GM12878 (cell line): ENCODE data around the gene CCL2. TPM values are rescaled to one million over a fixed set of nuclear protein-coding genes. Genes with fewer than 3 reads are reported as not detected.
A peak's percentile ranks its signal among the peaks of the same experiment; 100 is the strongest.

ENCODE experiments used
- ATAC-seq: fragments of 200-7000 bp; cut with Tn5 transposase; 3 replicates; pipeline ENCODE4 v1.9.1; 2020; ENCODE audit warnings: mild to moderate bottlenecking, moderate library complexity
- BruUV-seq: library from RNA; stranded (reverse); fragments of 400-500 nt; replicated peaks from 2 replicates; lab custom pipeline; 2021; lab: Mats Ljungman, UMichigan
- CTCF ChIA-PET: fragments of 300-600 bp; sonication (Branson Sonifier 250); formaldehyde crosslinking; extraction: SDS; loops from one replicate; lab custom pipeline; 2021; ENCODE audit warnings: inconsistent platforms; lab: Yijun Ruan, JAX
- POLR2A ChIA-PET: fragments of 350-600 bp; formaldehyde crosslinking; extraction: SDS; loops from one replicate; lab custom pipeline; 2021; ENCODE audit warnings: inconsistent platforms; lab: Charles Lee
- RAD21 ChIA-PET: fragments of 300-600 bp; sonication (Branson Sonifier 250); formaldehyde crosslinking; loops from one replicate; lab custom pipeline; 2023; ENCODE audit warnings: antibody characterized with exemption; ENCODE audit not compliant: unreplicated experiment; lab: Charles Lee
- SMC1A ChIA-PET: fragments of 300-600 bp; sonication (Branson Sonifier 250); formaldehyde crosslinking; loops from one replicate; lab custom pipeline; 2023; ENCODE audit not compliant: unreplicated experiment, uncharacterized antibody; lab: Charles Lee
- DNase-seq: peaks from one replicate; pipeline ENCODE4 v3.0.0-alpha.2; 2011; ENCODE audit warnings: low read depth, low spot score
- FAIRE-seq: peaks from 3 replicates; lab custom pipeline; 2011; peaks lifted over from hg19 to GRCh38; lab: Jason Lieb, UNC
- H2AFZ ChIP-seq: 2 replicates; pipeline ENCODE4 v1.6.0; 2011; ENCODE audit warnings: low read depth, low read length, control low read depth; ENCODE audit not compliant: control insufficient read depth
- H3K27ac ChIP-seq: 2 replicates; pipeline ENCODE4 v1.5.1; 2011; ENCODE audit warnings: control low read depth; ENCODE audit not compliant: control insufficient read depth, insufficient read depth
- H3K27me3 ChIP-seq, 2 experiments: replicated peaks in 1 of 2; 2 replicates each; pipeline versions ENCODE4 v1.6.0 to v1.6.1; 2011; ENCODE audit warnings: low read length in 1 of 2; ENCODE audit not compliant: control insufficient read depth in 2 of 2, insufficient read depth in 2 of 2
- H3K36me3 ChIP-seq, 2 experiments: 2 replicates each; pipeline ENCODE4 v1.5.1; 2011; ENCODE audit warnings: low read length in 1 of 2; ENCODE audit not compliant: control insufficient read depth in 2 of 2, insufficient read depth in 2 of 2
- H3K4me1 ChIP-seq: 2 replicates; pipeline ENCODE4 v1.6.1; 2011; ENCODE audit warnings: mild to moderate bottlenecking, low read length, moderate library complexity, mixed read lengths; ENCODE audit not compliant: control insufficient read depth, insufficient read depth
- H3K4me2 ChIP-seq: 2 replicates; pipeline ENCODE4 v1.6.0; 2011; ENCODE audit warnings: control low read depth; ENCODE audit not compliant: control insufficient read depth, insufficient read depth
- H3K4me3 ChIP-seq: fragments of 200-600 bp; sonication (generic); 2 replicates; pipeline ENCODE4 v1.5.1; 2016
- H3K79me2 ChIP-seq: 2 replicates; pipeline ENCODE4 v1.6.0; 2011; ENCODE audit warnings: low read length; ENCODE audit not compliant: control insufficient read depth, insufficient read depth
- H3K9ac ChIP-seq: 2 replicates; pipeline ENCODE4 v1.8.0; 2011; ENCODE audit warnings: low read length, control low read depth, mixed read lengths; ENCODE audit not compliant: control insufficient read depth, insufficient read depth
- H3K9me3 ChIP-seq: replicated peaks from 3 replicates; pipeline ENCODE4 v1.5.1; 2011; ENCODE audit warnings: mild to moderate bottlenecking, low read length; ENCODE audit not compliant: control insufficient read depth, insufficient read depth
- H4K20me1 ChIP-seq: 2 replicates; pipeline ENCODE4 v1.6.0; 2011; ENCODE audit not compliant: control insufficient read depth, insufficient read depth
- CBX3 ChIP-seq: fragments of 200-600 bp; sonication (generic); IDR thresholded peaks from 2 replicates; pipeline ENCODE4 v1.6.1; 2016; ENCODE audit warnings: low read depth, borderline replicate concordance
- CHD2 ChIP-seq: IDR thresholded peaks from 2 replicates; pipeline ENCODE4 v1.6.1; 2011; ENCODE audit warnings: low read depth, low read length, improper control_type of control experiment, borderline replicate concordance
- DPF2 ChIP-seq: fragments of 450-650 bp; IDR thresholded peaks from 2 replicates; pipeline ENCODE4 v1.6.1; 2017; ENCODE audit warnings: mild to moderate bottlenecking
- KDM1A ChIP-seq: fragments of 200-600 bp; sonication (generic); IDR thresholded peaks from 2 replicates; pipeline ENCODE4 v1.6.1; 2016; ENCODE audit warnings: borderline replicate concordance
- NFYB ChIP-seq: IDR thresholded peaks from 2 replicates; pipeline ENCODE4 v1.6.1; 2011; ENCODE audit warnings: low read depth, mild to moderate bottlenecking, low read length, improper control_type of control experiment, moderate library complexity; ENCODE audit not compliant: insufficient read depth
- PAX5 ChIP-seq: IDR thresholded peaks from 2 replicates; pipeline ENCODE4 v1.6.1; 2011; ENCODE audit warnings: low read depth, low read length, borderline replicate concordance
- SMARCA5 ChIP-seq: fragments of 450-650 bp; IDR thresholded peaks from 2 replicates; pipeline ENCODE4 v1.6.1; 2017; ENCODE audit warnings: mild to moderate bottlenecking
- SPI1 ChIP-seq: IDR thresholded peaks from 2 replicates; pipeline ENCODE4 v1.6.1; 2011; ENCODE audit warnings: low read depth, mild to moderate bottlenecking, low read length, moderate library complexity, borderline replicate concordance; ENCODE audit not compliant: insufficient read depth
- STAT1 ChIP-seq: fragments of 450-650 bp; conservative IDR thresholded peaks from 2 replicates; pipeline ENCODE4 v1.6.1; 2014; ENCODE audit warnings: antibody characterized with exemption, mild to moderate bottlenecking
- ZBED1 ChIP-seq: IDR thresholded peaks from 2 replicates; pipeline ENCODE4 v1.6.1; 2016; ENCODE audit warnings: borderline replicate concordance
- WGBS: methylation state at CpG from one replicate; pipeline ENCODE4 v1.1.6; 2016; ENCODE audit warnings: low lambda C conversion rate; ENCODE audit not compliant: insufficient replicate concordance, insufficient coverage; ENCODE audit errors: missing lambda C conversion rate; 5-methylcytosine and 5-hydroxymethylcytosine counted together
- in situ Hi-C: fragments of 300-500 bp; cut with MboI; formaldehyde crosslinking; loops from 9 replicates; pipeline ENCODE4 v1.14.3; 2018; ENCODE audit warnings: mixed read lengths
- intact Hi-C: fragments of 100-400 bp; cut with micrococcal nuclease; formaldehyde crosslinking; loops from one replicate; pipeline ENCODE4 v1.14.2; 2022; ENCODE audit not compliant: unreplicated experiment
- polyA plus RNA-seq, 11 experiments: library from polyadenylated mRNA; depleted of rRNA in 4 of 11; unstranded in 6 of 11; stranded (reverse) in 5 of 11; fragments of >200 nt; fragmentation: Nextera tagmentation in 4 of 11; fragmentation: Illumina TruSeq in 1 of 11; extraction: Ambion mirVana in 4 of 11; extraction: Trizol in 1 of 11; gene quantifications; 1 replicate in 1 of 11; 2 replicates in 10 of 11; pipeline versions ENCODE4 v1.2.1 to v1.2.3, GENCODE V29; 2011 to 2016; ENCODE audit warnings: inconsistent platforms in 2 of 11, missing spikeins in 2 of 11, low read depth in 1 of 11
- total RNA-seq, 4 experiments: library from RNA; depleted of rRNA in 3 of 4; stranded (reverse); fragments of >200 nt in 3 of 4; fragmentation: Illumina TruSeq in 1 of 4; extraction: Trizol in 1 of 4; gene quantifications; 2 replicates each; pipeline versions ENCODE4 v1.2.1 to v1.2.3, GENCODE V29; 2013 to 2021
- TF ChIP-seq, protein P1 (sequence below): fragments of 450-650 bp; IDR thresholded peaks from 2 replicates; pipeline ENCODE4 v1.6.1; 2016; ENCODE audit warnings: mild to moderate bottlenecking
- TF ChIP-seq, protein P2 (sequence below): IDR thresholded peaks from 2 replicates; pipeline ENCODE4 v1.6.1; 2012; ENCODE audit warnings: low read length, inconsistent platforms

CCL2 gene
- total and polyA plus RNA-seq, 10 of the 15 experiments (the other 5 are each of a cell fraction or from before 2014, with no cell fraction given), result 0.16 to 0.18 TPM; not detected in 8

DNA sequence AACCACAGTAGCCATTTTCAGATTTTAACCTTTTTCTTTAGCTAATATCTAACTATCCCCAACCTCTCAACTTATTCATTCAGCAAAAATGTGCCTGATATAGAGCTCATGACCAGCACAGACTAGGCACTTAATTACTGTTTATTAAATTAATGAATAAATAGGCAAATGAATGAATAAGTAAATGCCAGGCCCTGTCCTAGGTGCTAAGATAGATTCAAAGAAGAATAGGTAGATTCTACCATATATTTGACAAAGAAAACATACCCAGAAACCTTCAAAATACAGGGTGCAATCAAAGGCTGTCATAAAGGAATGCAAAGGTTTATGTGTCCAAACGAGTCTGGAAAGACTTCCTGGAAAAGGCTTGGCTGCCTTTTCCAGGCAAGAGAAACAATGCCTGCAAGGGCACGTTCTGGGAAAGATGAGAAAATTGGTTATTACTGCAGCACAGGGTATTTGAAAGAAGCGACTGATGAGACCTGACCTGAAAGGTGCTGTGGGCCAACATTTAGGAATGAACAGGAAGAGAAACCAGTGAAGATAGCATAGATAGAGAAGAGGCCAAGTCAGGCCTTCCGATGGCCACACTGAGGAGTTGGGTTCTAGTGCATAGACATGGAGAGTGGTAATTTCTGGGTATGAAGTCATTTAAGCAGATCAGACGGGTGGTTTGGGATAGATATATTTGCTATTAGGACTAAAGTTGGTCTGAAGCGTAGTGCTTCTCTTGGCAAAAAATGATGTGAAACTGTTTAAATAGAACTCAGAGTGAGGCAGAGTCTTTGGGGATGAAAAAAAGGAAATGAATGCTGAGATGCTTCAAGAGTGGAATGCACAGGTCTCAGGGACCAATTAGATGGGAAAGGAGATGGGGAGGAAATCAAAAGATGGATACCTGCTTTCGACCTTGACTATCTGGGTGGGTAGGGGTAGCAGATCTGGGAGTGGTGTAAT lies 11.4 kb upstream of the CCL2 start:
- no peak overlapping the region; the same call in 1 of the 2 replicates for H3K4me2 ChIP-seq
- no peak for ATAC-seq
- peaks cover 23% of the 10 kb centered on the region for H3K4me1 ChIP-seq
- H3K27ac ChIP-seq, result no peak overlapping the region
- no TSS peak for BruUV-seq
- no peak overlapping the region for H2AFZ ChIP-seq
- H3K4me3 ChIP-seq, result no peak overlapping the region
- WGBS, result 20% methylated on average over 7 of the region's 7 CpGs
- H3K79me2 ChIP-seq, result no peaks in the 10 kb centered on the region
- no peaks in the 10 kb centered on the region; the same call in 2 of the 3 replicates for H3K9me3 ChIP-seq
- RAD21 ChIA-PET, result no interaction called here
- intact Hi-C loops (loop anchor here (5.0 kb wide), 1 partner anchor 41 kb away; no protein-coding TSS in a partner anchor), in situ Hi-C loops (no loop called here)
- H3K9ac ChIP-seq, result no peak overlapping the region
- TF ChIP-seq STAT1 (no peak), SPI1 (0 out of 2 replicates have a peak, but pooled peaks have one; percentile 5)
- POLR2A ChIA-PET, result no interaction called here
- no peaks in the 10 kb centered on the region; a peak in 1 of 4 replicates for H3K27me3 ChIP-seq
- peak; percentile 49 for FAIRE-seq
- DNase-seq, result no peak
- CTCF ChIA-PET, result no interaction called here
- H3K36me3 ChIP-seq, result no peaks in the 10 kb centered on the region
- SMC1A ChIA-PET, result no interaction called here
- no peaks in the 10 kb centered on the region for H4K20me1 ChIP-seq

DNA sequence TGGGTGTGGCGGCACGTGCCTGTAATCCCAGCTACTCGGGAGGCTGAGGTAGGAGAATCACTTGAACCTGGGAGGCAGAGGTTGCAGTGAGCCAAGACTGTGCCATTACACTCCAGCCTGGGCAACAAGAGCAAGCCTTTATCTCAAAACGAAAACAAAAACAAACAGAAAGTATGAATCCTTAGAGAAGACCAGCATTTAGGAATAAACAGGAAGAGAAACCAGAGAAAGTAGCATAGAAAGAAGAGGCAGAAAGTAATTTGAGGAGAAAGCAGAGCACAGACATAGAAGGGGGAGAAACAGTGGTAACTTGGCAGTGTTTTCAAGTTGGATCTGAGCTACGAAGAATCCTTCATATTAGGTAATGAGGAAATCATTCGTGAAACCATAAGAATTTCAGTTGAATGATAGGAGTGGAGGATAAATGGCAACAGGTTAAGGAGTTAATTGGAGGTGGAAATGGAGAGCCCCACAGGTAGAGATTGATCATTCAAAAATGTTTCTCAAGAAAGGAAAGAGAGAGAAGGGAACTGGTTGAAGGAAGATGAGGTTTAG lies 9.7 kb upstream of the CCL2 start:
- H3K4me1 ChIP-seq, result peaks cover 23% of the 10 kb centered on the region
- no peak overlapping the region for H3K27ac ChIP-seq
- H3K9me3 ChIP-seq, result no peaks in the 10 kb centered on the region; the same call in 2 of the 3 replicates
- intact Hi-C loops (no loop called here), in situ Hi-C loops (no loop called here)
- H3K36me3 ChIP-seq, result no peaks in the 10 kb centered on the region
- WGBS, result 54% methylated on average over 6 of the region's 6 CpGs
- H2AFZ ChIP-seq, result no peak overlapping the region
- DNase-seq (no peak), ATAC-seq (no peak), FAIRE-seq (no peak)
- no peak overlapping the region for H3K9ac ChIP-seq
- RAD21 ChIA-PET, result no interaction called here
- H4K20me1 ChIP-seq, result no peaks in the 10 kb centered on the region
- BruUV-seq, result no TSS peak
- H3K27me3 ChIP-seq, result no peaks in the 10 kb centered on the region; a peak in 1 of 4 replicates
- H3K4me3 ChIP-seq, result no peak overlapping the region
- H3K4me2 ChIP-seq, result no peak overlapping the region
- POLR2A ChIA-PET, result no interaction called here
- H3K79me2 ChIP-seq, result no peaks in the 10 kb centered on the region
- CTCF ChIA-PET, result no interaction called here
- SMC1A ChIA-PET, result no interaction called here
- no peak for TF ChIP-seq CHD2
- TF ChIP-seq PAX5, result no peak
- TF ChIP-seq, protein P1, sequence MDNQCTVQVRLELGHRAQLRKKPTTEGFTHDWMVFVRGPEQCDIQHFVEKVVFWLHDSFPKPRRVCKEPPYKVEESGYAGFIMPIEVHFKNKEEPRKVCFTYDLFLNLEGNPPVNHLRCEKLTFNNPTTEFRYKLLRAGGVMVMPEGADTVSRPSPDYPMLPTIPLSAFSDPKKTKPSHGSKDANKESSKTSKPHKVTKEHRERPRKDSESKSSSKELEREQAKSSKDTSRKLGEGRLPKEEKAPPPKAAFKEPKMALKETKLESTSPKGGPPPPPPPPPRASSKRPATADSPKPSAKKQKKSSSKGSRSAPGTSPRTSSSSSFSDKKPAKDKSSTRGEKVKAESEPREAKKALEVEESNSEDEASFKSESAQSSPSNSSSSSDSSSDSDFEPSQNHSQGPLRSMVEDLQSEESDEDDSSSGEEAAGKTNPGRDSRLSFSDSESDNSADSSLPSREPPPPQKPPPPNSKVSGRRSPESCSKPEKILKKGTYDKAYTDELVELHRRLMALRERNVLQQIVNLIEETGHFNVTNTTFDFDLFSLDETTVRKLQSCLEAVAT, result no peak
- no peak for TF ChIP-seq CBX3
- TF ChIP-seq NFYB, result no peak
- no peak for TF ChIP-seq ZBED1
- TF ChIP-seq, protein P2, sequence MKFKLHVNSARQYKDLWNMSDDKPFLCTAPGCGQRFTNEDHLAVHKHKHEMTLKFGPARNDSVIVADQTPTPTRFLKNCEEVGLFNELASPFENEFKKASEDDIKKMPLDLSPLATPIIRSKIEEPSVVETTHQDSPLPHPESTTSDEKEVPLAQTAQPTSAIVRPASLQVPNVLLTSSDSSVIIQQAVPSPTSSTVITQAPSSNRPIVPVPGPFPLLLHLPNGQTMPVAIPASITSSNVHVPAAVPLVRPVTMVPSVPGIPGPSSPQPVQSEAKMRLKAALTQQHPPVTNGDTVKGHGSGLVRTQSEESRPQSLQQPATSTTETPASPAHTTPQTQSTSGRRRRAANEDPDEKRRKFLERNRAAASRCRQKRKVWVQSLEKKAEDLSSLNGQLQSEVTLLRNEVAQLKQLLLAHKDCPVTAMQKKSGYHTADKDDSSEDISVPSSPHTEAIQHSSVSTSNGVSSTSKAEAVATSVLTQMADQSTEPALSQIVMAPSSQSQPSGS, result no peak
- no peak for TF ChIP-seq KDM1A
- no peak for TF ChIP-seq DPF2
- TF ChIP-seq SMARCA5, result no peak
